WTC11 (cell line): ENCODE data around the gene MITF.

Source experiments
- CTCF ChIP-seq: fragments of 200-600 bp; IDR thresholded peaks from 2 replicates; pipeline ENCODE4 v1.8.0; 2022; ENCODE audit warnings: antibody characterized with exemption
- HMGA2 ChIP-seq: fragments of 250-450 bp; sonication (Bioruptor Pico); IDR thresholded peaks from 2 replicates; pipeline ENCODE4 v1.4.0; 2021; ENCODE audit warnings: mild to moderate bottlenecking, moderate library complexity
- MYBL2 ChIP-seq: sonication (generic); formaldehyde crosslinking; IDR thresholded peaks from 2 replicates; pipeline ENCODE4 v1.8.1; 2023; ENCODE audit warnings: mild to moderate bottlenecking, moderate library complexity, missing genetic modification reagents
- SMAD3 ChIP-seq: sonication (generic); formaldehyde crosslinking; IDR thresholded peaks from 2 replicates; pipeline ENCODE4 v1.8.0; 2022; ENCODE audit warnings: missing genetic modification reagents, mild to moderate bottlenecking, borderline replicate concordance
- TEAD1 ChIP-seq: sonication (generic); formaldehyde crosslinking; IDR thresholded peaks from 2 replicates; pipeline ENCODE4 v1.8.0; 2022; ENCODE audit warnings: mild to moderate bottlenecking, missing genetic modification reagents
- ZNF121 ChIP-seq: sonication (generic); formaldehyde crosslinking; IDR thresholded peaks from 2 replicates; pipeline ENCODE4 v1.8.0; 2023; ENCODE audit warnings: missing genetic modification reagents
- TF ChIP-seq, protein P1 (sequence below): sonication (generic); formaldehyde crosslinking; IDR thresholded peaks from 2 replicates; pipeline ENCODE4 v1.8.0; 2022; ENCODE audit warnings: mild to moderate bottlenecking, missing genetic modification reagents
- TF ChIP-seq, protein P2 (sequence below): sonication (generic); formaldehyde crosslinking; IDR thresholded peaks from 2 replicates; pipeline ENCODE4 v1.8.0; 2022; ENCODE audit warnings: mild to moderate bottlenecking, missing genetic modification reagents

DNA sequence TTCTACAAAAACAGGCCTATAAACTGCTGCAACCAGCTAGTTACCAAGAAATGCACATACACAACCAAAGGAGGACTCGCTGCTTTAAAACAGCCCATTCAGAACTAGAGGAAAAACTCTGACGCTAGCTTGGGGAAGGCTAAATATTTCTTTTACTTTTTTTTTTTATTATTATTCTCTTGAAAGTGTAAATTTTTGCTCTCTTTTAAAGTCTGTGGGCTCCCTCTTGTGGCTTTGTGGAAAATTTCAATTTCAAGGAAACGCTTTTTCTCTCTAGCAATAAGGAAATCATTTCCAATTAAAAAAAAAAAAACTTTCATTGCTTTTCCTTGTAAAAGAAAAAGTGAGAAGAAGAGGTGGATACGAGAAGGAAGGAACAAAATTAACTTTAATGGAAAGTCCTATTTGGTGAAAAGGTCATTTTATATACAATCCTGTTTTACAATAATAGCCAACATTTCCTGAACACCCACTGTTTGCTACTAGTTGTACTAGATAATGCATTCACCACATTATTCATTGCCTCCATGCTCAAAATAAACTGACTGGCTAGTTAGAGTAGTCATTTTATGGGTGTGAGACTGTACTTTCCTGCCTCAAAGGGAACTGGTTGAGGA, 209.1 kb downstream of the MITF start:
- no peak for TF ChIP-seq TEAD1
- TF ChIP-seq, protein P1, sequence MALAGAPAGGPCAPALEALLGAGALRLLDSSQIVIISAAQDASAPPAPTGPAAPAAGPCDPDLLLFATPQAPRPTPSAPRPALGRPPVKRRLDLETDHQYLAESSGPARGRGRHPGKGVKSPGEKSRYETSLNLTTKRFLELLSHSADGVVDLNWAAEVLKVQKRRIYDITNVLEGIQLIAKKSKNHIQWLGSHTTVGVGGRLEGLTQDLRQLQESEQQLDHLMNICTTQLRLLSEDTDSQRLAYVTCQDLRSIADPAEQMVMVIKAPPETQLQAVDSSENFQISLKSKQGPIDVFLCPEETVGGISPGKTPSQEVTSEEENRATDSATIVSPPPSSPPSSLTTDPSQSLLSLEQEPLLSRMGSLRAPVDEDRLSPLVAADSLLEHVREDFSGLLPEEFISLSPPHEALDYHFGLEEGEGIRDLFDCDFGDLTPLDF (CRISPR knock-in tag) = no peak
- TF ChIP-seq, protein P2, sequence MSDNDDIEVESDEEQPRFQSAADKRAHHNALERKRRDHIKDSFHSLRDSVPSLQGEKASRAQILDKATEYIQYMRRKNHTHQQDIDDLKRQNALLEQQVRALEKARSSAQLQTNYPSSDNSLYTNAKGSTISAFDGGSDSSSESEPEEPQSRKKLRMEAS (CRISPR knock-in tag) = no peak
- TF ChIP-seq CTCF = peak; percentile 53
- no peak for TF ChIP-seq SMAD3 (CRISPR knock-in tag)
- TF ChIP-seq MYBL2 (CRISPR knock-in tag) = no peak
- no peak for TF ChIP-seq ZNF121 (CRISPR knock-in tag)
- no peak for TF ChIP-seq HMGA2 (CRISPR knock-in tag)
